ENCODE results near the gene PTPRK.

DNA sequence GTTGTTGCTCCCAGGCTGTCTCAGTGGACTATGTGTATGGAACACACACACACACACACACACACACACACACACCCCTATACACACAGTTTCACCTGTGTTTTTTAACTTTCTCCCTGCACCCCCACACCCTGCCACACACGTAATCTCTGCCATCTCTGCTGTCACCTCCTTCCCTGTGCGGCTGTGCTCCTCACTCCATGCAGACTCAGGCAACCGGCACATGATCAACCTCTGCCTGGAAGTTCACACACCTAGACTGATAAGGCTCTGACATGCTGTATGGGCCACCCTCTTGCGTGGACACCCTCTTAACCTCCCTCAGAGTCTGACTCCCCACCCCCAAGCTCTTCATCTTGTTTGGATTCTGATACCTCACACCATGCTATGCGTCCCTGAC lies 467.3 kb downstream of the PTPRK start:
- TF ChIP-seq, protein P1, sequence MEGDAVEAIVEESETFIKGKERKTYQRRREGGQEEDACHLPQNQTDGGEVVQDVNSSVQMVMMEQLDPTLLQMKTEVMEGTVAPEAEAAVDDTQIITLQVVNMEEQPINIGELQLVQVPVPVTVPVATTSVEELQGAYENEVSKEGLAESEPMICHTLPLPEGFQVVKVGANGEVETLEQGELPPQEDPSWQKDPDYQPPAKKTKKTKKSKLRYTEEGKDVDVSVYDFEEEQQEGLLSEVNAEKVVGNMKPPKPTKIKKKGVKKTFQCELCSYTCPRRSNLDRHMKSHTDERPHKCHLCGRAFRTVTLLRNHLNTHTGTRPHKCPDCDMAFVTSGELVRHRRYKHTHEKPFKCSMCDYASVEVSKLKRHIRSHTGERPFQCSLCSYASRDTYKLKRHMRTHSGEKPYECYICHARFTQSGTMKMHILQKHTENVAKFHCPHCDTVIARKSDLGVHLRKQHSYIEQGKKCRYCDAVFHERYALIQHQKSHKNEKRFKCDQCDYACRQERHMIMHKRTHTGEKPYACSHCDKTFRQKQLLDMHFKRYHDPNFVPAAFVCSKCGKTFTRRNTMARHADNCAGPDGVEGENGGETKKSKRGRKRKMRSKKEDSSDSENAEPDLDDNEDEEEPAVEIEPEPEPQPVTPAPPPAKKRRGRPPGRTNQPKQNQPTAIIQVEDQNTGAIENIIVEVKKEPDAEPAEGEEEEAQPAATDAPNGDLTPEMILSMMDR (conservative IDR thresholded peaks at IDR 0.05): no peak
- TF ChIP-seq EZH2 (IDR thresholded peaks at IDR 0.05; ENCODE audit: low read depth): no peak
